CMK (cell line): ENCODE results near the gene KCNT2.

Experiments used
- DNase-seq: peaks from one replicate; pipeline ENCODE4 v3.0.0-alpha.2; 2010; ENCODE audit warnings: low read depth

The KCNT2 gene

DNA sequence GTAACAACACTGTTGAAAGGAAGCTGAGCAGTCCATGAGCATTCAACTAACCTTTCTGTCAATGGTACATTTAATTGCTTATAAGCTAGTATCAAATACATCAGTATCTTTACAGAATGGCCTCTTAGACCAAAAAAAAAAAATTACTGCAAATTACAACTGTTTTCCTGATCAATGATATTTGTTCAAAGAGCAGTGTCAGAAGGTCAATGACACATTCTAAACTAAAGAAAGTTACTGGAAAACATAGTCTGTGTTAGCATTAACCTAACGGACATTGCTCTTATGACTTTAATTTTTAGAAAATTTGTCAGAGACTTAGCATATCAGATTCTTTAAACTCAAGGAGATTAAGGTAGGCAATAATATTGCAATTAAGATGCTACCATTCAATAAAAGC, 162.5 kb downstream of the KCNT2 start:
- DNase-seq: no peak

DNA sequence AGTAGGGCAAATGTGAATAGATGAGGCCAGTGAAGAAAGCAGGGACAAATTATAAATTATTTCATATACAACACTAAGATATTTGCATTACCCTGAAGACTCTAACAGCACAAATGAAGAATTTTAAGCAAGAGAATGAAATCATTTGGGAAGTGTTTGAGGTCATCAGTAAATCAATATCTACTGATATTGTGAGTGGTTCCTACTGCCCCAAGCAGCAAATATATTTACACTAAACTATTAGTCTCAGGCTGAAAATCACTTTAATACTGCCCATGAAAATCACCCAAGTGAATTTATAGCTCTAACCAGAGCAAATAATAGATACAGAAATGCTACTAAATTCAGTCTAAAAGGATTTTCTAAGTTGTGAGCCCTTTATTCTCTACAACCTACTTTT, 163.6 kb downstream of the KCNT2 start:
- no peak for DNase-seq

- no peak for DNase-seq
These were observed 165.9 kb downstream of the KCNT2 start for GRCh38 chr1:196442366-196442765.

DNA sequence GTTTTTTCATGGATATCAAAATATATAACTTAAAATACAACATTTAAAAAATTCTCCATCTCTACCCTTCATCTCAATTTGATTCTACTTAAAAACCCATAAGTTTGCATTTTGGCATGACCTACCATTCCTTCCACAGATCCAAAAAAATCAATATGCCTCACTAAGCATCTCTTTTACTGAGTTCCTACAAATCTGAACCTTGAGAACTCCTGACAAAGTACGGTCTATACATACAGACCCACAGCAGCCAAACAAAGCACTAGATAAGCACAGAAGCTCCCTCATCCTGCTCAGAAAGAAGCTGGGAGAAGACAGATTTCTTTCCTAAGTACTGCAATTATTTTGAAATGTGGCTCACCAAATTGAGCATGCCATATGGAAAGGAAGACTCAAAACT, 167.5 kb downstream of the KCNT2 start:
- DNase-seq: no peak

- DNase-seq: no peak
These were observed 169.9 kb downstream of the KCNT2 start for GRCh38 chr1:196438329-196438728.

- no peak for DNase-seq
These were observed 170.6 kb downstream of the KCNT2 start for GRCh38 chr1:196437671-196438070.

DNA sequence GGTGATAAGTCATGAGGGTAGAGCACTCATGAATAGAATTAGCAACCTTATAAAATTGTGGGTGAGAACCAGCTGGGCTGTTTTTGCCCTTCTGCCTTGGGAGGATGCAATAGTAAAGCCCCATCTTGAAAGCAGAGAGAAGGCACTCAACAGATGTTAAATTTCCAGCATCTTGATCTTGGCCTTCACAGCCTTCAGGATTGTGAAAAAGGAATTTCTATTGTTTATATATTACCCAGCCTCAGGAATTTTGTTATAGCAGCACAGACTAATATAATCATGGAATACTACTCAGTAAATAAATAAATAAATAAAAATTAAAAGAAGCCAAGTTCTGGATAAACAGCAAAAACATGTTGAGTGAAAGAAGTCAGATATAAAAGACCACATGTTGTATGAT, 175.2 kb downstream of the KCNT2 start:
- DNase-seq: no peak

- no peak for DNase-seq
These were observed 180.1 kb downstream of the KCNT2 start for GRCh38 chr1:196427976-196428734.

- no peak for DNase-seq
These were observed 182.7 kb downstream of the KCNT2 start for GRCh38 chr1:196425513-196425912.

GRCh38 chr1:196423612-196424011, 184.6 kb downstream of the KCNT2 start:
- no peak for DNase-seq

DNA sequence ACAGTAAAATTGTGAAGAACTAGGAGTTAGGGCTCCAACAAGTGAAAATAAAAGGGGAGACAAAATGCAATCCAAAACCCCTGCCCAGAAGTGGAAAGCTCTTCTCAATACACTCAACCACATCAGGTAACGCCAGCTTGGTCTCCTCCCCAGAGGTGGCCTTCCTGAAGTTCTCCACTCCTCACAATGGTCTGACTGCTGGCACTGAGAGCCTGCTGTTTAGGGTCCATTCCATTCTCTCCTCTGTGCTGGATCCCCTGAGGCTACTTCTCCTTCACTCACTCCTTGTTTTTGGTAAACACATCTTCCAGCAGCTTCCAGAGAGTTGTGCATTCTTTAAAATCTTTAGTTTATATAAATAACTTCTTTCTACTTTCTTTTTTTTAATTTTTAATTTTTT, 189.5 kb downstream of the KCNT2 start:
- DNase-seq: no peak

DNA sequence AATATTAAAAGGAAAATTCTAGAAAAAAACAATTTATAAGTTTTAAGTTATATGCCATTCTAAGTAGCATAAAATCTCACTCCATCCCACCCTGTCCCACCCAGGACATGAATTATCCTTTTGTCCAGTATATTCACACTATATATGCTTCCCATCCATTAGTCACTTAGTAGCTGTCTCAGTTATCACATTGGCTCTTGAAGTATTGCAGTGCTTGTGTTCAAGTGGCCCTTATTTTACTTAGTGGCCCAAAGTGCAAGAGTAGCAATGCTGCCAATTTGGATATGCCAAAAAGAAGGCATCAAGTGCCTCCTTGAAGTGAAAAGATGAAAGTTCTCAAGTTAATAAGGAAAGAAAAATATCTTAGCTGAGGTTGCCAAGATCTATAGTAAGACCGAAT, 192.3 kb downstream of the KCNT2 start:
- DNase-seq: no peak

DNA sequence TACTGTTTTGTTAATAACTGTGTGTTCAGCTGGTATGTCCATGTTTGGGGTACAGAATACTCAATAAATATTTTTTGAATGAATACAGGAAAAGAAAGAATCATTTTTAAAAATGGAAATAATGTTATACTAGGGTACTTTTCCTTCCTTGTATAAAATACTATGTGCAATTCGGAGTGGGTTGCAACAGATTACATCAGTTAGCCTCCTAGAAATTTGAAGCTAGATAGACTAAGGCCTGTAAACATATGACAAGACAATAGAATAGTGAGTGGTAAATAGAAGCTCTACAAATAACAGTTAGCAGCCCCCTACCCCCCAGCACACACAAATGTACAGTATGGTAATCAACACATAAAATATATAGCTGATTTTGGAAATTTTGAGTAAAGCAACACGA, 195.9 kb downstream of the KCNT2 start:
- DNase-seq: no peak

DNA sequence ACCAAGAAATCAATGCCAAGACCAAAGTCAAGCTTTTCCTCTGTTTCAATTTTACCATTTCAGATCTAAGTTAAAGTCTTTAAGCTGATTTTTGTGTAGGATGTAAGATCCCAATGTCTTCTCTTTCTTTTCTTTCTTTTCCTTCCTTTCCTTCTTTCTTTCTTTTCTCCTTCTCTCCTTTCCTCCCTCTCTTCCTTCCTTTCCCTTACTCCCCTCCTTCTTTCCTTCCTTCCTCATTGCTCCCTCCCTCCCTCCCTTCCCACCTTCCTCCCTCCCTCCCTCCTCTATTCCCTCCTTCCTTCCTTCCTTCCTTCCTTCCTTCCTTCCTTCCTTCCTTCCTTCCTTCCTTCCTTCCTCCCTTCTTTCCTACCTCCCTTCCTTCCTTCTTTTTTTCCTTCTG, 197.5 kb downstream of the KCNT2 start:
- no peak for DNase-seq

DNA sequence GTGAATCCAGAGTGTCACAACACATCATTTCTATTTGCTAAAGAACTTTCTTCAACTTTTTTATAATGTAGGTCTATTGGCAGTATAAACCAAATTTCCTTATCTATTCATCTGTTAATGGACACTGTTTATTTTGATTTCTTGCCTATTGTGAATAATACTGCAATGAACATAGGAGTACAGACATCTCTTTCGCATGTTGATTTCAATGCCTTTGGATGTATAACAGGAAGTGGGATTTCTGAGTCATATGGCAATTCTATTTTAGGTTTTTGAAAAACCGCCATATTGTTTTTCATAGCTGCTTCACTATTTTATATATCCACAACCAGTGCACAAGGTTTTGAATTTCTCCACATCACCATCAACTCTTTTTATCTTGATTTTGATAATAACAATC, 198.7 kb downstream of the KCNT2 start:
- DNase-seq: no peak

- no peak for DNase-seq
These were observed 200.7 kb downstream of the KCNT2 start for GRCh38 chr1:196407358-196408051.

DNA sequence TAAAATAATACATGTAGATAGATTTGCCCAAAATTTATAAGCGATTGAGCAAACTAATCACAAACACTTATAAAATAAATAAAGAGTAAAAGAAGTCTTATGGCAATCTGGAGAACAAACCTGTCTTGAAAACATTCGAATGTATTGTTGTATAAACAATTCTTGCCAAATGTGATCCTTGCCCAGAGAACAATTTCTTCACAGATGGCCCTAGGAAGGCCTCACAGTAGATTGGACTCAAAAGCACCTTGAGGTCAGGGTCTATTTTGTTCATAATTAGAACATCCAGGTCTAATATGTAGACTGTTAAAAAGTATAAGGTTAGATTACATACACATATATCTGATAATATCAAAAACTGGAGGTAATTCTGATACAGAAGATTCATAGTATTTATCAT, 202.4 kb downstream of the KCNT2 start:
- DNase-seq: no peak

DNA sequence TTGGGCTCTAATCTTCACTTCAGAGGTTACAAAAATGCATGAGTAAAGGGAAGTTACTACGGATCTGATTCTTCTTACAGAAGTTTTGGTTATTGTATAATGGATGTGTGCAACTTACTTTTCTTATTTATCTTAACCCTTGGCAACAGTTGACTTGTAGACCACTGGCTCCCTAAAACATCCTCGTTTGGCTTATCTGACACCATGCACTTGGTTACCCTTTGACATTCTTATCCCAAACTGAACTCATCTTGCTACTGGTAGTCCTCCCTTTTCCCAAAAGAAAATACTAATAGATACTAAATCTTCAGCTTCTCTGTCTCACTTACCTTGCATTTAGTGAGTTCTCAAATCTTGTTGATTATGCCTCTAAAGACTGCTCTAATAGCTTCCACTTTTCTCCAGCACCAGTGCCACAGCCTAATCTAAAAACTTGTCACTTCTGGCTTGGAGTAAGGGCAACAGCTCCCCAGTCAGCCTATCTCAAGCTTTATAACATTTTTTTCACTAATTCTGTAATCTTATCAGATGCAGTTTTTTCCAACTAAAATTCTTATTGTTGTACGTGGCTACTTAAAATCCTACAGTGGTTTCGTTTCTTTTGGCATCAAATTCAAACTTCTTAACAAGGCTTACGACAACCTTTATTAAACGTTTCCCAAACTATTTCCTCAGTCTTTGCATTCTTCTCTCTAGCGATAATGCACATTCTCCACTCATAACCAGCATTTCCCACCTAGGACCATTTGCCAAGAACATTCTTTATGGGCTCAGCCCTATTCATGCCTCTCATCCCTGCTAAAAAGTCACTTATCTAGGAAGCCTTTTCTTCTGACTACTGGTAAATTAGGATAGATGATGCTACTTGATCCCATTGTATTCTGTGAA, 204.2 kb downstream of the KCNT2 start:
- no peak for DNase-seq

DNA sequence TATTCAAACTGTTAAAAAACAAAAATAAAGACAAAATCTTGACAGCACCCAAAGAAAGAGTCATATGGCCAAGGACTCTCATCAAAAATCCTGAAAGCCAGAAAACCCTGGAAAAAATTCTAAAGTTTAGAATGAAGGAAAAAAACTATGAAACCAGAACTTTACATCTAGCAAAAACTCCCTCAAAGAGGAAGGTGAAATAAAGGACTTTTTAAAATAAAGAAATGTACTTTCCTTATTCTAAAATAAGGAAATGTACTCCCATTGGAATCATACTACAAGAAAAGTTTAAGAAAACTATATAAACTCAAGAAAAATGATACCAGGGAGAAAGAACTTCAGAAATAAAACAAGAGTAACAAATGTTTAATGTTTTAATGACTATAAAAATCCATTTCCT, 206.3 kb downstream of the KCNT2 start:
- DNase-seq: no peak

- DNase-seq: no peak
These were observed 206.8 kb downstream of the KCNT2 start for GRCh38 chr1:196401452-196401833.

GRCh38 chr1:196400478-196401451, 207.5 kb downstream of the KCNT2 start:
- DNase-seq: no peak

GRCh38 chr1:196399713-196400112, 208.5 kb downstream of the KCNT2 start:
- no peak for DNase-seq
